Activated effector memory CD4-positive, alpha-beta T cell treated with anti-CD3 and anti-CD28 coated beads, Interleukin-2, amount 50 U/mL, for 16 hours (primary cell): ENCODE results near the gene MCM10.

Source experiments
- DNase-seq: peaks from one replicate; pipeline ENCODE4 v3.0.0-alpha.2; 2020

MCM10 gene

DNA sequence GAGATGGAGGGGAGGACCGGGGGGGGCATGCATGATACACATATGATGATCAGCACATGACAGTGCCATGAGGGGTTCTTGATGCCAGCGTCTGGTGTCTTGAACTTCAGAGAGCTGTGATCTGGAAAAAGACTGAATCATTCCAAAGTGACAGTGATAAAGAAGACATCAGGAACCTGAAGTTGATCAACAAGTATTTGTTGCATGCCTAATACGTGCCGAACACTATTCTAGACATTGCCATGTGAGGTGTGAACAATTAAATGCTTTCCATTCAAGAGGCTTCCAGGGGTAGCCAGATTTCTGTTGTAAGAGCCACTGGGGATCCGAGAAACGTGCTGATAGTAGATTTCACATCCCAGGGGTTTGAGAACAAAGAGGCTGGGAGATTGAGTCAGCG, 6.2 kb downstream of the MCM10 start:
- DNase-seq, result no peak

DNA sequence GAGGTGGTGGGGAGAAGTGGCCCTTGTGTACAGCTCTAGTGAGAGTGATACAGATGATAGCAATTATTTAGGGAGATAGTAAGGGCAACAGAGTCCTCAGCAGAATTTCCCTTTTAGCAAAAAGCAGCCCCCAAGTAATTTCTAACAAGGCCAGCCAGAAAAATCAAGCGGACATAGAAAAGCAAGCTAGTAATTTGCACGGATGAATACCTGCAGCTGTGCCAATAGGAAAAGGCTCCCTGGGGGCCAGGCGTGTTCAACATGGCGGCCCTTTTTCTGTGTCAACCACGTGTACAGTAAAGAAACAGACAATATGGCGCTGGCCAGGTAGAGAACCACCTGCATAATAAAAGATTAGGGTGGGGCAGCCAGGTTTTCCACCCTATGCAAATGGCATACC, 7.4 kb downstream of the MCM10 start:
- no peak for DNase-seq

DNA sequence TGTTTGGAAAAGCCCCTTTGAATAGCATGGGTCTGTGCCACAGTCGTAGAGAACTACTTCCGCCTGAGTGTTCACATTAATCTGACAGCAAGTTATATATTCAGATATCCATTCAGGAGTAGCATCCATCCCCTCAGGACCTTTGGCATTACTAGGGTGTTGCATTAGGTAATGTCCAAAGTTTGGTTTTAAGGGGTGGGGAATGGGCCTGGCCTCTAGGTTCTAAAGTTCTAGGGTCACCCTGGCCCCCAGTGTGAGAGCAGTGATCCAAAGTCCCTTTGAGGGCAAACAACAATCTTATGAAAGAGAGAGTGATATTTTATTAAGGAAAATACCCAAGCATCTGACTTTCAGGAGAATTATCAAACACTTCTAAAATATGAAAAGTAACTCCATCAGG, 12.3 kb downstream of the MCM10 start:
- DNase-seq, result no peak

DNA sequence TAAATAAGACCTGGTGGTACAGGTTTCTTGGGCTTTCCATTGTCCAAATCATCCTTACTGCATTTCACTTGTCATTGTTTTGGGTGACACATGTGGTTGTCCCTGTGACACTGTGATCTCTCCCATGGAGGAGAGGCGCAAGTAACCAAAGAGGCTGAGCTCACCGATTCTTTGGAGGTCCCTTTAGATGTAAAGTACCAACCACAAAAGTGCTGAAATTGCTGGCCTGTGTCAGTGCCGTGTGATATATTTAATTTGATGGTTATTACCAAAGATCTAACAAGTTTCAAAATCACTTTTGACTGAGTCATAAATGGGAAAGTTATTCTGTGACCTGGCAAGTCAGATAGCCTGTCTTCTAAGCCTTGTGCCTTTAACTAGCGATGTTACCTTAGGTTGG, 19.4 kb downstream of the MCM10 start:
- no peak for DNase-seq

DNA sequence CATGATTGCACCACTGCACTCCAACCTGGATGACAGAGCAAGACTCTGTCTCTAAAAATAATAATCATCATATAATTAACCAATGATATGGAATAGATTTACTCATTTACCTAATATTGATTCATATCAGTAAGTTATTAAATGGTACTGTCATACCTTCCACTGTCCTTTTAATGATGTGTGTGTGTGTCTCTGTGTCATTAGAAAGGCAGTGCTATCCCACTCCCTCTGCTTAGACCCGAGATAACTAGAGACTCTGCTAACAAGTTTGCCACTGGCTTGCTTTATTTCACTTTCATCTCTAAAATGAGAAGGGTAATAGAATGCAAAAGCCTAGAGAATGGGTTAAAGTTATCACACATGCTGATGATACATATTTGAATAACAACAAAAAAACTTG, 21.1 kb downstream of the MCM10 start:
- no peak for DNase-seq

DNA sequence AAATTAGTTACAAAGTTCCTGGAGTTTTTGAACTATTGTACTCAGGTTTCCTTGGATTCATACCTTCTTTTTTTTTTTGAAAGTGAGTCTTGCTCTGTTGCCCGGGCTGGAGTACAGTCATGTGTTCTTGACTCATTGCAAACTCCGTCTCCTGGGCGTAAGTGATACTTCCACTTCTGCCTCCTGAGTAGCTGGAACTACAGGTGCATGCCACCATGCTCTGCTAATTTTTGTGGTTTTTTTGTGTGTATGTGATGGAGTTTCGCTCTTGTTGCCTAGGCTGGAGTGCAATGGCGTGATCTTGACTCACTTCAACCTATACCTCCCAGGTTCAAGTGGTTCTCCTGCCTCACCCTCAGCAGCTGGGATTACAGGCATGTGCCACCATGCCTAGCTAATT, 22.3 kb downstream of the MCM10 start:
- DNase-seq, result no peak

DNA sequence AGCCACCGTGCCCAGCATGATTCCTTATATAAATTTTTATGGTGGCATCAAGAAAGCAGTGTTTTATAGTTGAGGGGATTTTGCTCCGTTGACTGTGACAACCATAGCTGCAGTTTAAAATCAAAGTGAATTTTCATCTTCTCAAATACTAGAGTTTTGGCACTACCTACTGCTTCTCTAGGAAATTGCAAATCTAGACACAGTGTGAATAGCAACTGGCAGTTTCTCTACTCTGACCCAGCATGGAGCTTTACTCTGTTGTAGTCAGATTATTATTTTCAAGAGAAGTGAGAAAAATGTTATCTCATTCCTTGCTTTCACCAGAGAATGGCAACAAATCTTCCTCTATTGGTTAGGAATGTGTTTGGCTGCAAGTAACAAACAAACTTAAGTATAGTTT, 22.9 kb downstream of the MCM10 start:
- DNase-seq, result no peak

DNA sequence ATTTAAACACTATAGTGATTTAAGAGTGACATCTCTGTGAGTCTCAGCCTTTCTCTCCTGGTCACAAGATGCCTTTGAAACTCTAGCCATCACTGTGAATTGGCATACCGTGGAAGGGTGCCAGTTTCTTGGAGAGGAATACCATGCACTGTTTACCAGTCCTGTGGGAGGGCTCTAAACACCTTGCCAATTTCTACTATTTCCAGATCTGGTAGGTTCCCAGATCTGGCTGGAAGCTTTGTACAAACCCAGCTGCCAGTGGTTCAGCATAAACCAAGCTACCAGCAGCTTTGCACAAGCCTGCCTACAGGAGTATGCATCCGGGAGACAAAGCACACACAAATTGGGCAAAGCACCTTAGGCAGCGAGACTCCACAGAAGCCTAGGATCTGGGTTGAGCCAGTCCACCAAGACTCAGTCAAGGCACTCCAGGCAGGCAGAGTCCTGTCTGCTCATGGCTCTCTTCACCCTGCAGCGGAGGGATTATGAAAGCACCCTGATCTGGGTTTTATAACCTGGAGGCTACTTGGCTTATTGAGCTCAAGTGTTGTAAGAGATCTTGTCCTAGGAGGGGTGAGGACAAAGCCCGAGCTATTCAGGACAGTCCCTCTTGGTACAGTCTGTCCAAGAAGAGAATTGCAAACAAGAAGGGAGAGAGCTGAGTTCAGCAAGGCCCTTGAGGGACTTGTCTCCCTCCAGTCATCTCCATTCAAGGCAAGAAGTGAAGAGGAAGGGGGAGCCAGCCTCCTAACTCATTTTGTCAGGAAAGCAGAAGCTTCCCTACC, 23.6 kb downstream of the MCM10 start:
- no peak for DNase-seq

DNA sequence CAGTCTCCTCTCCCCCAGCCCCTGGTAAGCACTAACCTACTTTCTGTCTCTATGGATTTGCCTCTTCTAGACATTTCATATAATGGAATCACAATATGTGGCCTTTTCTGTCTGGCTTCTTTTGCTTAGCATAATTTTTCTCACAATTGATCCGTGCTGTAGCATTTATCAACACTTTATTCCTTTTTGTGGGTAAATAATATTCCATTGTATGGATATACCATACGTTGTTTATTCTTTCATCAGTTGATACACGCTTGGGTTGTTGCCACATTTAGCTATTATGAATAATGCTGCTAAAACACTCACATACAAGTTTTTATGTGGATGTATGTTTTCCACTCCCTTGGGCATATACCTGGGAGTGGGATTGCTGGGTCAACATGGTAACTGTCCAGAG, 25.8 kb downstream of the MCM10 start:
- no peak for DNase-seq

DNA sequence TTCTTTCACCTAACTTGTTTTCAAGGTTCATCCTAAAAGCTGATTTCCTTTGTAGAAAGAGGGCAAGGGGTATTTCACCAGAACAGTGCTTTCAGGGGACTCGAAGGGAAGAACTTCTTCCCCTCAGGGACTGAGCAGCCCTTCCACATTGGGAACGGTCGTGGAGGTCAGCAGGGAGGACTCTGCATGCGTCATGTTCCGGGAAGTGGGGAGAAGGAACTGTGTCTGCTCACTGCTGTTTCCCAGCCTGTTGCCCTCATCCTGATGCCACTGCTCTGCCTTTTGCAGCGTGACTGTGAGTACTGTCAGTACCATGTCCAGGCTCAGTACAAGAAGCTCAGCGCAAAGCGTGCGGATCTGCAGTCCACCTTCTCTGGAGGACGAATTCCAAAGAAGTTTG, 27.2 kb downstream of the MCM10 start:
- DNase-seq, result no peak

DNA sequence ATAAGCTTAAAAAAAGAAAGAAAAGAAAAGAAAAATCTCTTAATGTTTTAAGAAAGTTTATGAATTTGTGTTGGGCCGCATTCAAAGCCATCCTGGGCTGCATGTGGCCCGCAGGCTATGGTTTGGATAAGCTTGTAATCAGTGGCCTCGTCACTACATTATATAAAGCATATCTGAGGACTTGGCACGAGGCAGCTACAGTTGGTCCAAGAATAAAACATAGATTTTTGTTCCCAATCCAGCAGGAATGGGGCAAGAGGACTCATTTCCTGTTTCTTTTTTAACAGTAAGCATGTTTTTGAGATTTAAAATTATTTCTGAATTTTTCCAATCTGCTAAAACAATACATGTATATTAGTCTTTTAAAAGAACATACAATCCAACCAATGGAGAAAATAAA, 28.6 kb downstream of the MCM10 start:
- DNase-seq, result no peak

DNA sequence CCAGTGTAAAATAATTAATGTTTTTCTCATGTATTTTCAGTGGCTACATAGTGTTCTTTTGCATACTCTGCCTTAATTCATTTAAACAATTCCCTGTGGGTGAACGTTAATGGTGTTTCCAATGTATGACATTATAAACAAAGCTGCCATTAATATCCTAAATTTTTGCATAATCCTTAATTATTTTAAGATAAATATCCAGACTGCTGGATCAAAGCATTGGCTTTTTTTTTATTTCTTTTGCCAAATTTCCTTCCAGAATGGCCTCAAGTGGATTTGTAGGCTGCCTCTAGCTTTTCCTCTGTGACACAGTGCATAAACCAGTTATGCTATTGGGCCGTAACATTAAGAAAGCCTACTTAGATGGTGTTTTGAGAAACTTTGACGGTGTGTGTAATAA, 29.5 kb downstream of the MCM10 start:
- DNase-seq, result no peak

DNA sequence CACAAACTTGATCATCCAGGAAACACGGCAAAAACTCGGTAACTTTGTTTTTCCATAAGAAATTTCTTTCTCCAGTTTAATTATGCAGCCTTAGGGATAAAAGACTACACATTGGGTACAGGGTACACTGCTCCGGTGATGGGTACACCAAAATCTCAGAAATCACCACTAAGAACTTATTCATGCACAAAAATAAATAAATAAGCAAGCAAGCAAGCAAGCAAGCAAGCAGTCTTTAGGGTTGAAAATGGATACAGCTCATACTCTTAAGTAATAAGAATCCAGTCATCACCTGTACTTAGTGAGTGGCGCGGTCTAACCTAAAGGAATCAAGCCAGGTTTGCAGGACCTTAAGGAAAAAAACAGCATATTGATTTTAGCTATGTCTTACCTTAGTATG, 30.0 kb downstream of the MCM10 start:
- DNase-seq, result no peak

DNA sequence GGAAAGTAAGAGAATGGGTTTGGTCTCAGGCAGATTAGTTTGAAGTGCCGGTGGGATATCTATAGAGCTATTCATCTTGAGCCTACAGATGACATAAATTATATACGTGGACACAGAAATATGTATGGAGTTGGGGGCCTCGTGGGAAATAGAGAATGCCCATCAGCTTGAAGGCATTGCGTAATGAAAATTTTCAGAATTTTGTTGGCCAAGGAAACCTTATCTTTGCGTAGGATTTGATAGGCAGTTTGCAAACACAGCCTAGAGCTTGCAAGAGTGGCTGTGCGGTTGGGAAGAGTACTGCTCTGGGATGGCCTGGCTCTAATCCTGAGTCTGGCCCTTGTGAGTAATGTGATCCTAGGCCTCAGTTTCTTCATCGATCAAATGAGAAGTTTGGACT, 32.3 kb downstream of the MCM10 start:
- DNase-seq, result no peak

DNA sequence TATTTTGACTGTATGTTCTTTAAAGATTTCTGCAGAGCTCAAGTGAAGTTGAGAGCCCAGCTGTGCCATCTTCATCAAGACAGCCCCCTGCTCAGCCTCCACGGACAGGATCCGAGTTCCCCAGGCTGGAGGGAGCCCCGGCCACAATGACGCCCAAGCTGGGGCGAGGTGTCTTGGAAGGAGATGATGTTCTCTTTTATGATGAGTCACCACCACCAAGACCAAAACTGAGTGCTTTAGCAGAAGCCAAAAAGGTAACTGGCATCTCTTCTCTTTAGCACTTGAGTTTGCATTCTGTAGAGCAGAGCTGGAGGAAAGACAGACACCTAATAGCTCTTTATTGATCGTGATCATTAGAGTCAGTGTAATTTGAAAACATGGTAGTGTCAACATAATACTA, 33.7 kb downstream of the MCM10 start:
- no peak for DNase-seq

DNA sequence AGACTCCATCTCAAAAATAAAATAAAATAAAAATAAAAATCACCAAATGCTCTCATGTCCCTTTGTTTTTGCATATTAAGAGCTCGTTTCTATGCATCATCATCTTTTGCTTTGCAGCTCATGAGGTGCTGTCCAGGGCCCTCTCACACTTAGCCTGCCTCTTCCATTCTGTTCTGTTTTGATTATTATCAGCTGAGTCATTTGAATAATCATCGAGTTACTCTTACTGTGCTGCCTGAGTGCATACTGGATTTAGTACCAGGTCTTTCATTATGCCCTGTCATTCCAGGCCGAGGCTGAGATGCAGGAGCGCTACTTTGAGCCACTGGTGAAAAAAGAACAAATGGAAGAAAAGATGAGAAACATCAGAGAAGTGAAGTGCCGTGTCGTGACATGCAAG, 39.8 kb downstream of the MCM10 start:
- DNase-seq, result no peak

DNA sequence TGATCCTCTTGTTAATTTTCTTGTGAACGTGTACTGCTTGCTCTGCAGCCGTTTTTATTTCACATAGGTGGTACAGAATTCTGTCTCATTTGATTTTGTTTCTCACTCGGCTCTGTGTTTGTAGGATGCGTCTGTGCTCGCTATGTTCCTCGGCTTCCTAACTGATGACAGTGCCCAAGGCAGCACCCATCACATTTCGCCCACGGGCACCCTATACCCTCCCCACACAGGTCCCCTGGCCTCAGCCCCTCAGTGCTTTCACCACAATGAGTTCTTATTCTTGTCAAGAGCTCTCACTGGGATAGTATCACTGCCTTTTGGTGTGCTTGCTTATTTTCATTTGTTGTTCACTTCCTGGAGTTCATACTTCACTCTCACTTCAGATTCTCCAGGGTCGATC, 44.7 kb downstream of the MCM10 start:
- no peak for DNase-seq

DNA sequence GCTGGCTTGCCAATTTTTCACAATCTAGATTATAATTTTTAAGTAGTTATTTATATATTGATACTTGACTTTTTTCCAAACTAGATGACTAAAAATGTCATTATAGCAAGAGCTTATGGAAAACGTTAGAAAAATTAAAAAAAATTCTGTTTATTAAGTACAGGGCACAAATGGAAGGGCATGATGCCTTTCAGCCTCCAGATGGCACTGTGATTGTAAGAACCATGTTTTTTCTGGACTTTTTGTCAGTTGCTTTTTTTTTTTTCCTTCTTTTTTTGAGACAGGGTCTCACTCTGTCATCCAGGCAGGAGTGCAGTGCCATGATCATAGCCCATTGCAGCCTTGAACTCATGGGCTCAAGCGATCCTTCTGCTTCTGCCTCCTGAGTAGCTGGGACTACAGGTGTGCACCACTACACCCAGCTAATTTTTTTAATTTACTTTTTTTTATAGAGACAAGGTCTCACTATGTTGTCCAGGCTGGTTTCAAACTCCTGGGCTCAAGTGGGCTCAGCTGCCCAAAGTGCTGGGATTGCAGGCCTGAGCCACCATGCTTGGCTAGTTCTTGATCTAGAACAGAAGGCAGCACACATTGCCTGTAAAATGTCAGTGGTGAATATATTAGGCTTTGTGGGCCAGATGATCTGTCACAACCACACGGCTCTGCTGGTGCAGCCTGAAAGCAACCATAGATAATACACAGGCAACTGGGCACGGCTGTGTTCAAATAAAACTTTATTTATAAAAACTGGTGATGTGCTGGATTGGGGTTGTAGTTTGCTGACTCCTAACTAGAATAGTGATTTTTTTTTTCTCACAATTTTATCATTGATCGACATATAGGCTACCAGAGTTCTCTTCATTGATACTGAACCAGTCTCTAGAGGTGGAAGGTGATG, 45.4 kb downstream of the MCM10 start:
- DNase-seq, result no peak

DNA sequence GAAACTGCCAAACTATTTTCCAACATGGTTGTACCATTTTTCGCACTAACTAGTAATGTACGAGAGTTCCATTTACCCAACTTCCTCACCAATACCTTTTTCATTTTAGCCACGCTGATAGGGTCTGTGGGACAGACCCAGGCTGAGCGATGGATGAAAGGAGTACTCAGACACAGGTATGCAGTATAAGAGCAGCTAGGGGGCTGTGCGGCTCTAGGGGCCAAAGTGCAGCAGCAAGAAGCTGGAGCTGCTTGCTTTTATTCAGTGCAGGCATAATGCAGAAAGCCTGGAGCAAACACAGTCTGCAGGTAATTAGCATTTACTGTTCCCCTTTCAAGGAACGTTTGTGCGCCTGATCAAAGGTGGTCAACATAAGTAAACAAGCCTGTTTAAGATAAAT, 51.8 kb downstream of the MCM10 start:
- DNase-seq, result no peak

DNA sequence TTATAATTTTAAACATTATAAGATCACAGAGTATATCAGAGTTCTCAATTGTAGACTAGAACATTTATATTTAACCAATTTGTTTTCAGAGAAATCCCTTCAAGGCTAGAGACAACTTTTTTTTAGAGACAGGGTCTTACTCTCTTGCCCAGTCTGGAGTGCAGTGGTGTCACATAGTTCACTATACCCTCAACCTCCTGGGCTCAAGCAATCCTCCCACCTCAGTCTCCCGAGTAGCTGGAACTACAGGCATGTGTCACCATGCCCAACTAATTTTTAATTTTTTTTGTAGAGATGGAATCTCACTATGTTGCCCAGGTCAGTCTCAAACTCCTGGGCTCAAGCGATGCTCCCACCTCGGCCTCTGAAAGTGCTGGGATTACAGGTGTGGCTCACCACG, 57.5 kb downstream of the MCM10 start:
- no peak for DNase-seq

DNA sequence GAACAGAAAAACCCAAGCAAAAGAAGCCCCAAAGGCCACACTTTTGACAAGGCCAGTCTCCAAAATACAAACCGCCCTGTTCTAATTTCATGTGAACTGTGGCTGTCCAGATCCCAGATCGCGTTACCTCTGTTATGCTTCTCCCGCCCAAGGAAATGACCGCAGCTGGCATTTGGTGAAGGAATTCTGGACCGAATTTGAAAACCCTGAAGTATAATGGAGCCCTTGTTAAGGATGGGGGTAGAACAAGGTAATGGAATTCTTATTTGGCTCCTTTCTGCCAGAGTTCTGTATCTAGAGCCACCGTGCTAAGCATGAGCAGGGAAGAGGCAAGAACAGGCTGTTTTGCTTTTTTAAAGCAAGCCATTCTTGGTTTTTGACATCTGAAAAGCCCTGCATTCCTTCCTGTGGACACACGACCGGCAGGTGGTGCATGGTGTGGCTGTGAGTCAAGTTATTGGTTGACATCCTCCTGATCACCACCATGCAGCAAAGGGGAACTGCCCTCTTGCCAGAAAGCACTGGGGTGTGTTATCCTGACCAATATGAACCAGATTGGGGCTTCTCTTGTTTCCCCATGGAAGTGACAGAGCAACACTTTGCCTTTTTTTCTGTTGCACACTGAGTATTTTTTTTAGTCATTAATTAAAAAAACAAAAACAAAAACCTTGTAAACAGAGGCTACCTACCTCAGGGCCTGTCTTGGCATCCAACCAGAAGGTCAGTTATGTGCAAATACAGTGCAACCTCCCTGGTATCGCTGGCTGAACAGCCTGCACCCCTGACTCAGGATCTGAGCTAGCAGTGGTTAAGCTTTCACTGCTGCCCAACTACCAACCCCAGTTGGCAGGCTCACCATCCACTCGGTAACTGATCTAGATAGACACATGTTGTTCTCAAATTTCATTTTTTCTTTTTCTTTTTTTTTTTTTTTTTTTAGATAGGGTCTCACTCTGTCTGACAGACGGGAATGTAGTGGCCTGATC, 58.6 kb downstream of the MCM10 start:
- DNase-seq, result no peak

DNA sequence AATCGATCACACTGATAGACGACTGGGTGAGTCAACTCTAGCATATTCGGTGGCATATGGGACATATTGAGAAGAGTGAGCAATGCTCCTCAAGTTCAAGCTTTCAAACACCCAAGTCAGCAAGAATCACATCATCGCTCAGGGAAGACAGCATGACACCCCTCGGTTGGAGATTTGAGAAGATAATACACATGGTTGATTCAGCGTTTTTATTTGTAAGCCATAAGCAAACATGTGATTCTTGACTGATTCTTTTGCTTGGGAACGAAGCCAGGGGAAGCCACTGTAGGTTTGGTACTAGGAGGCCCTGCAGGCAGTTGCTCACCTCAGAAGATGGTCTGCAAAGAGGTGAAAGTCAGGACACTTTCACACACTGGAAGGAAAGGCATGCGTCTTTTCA, 60.2 kb downstream of the MCM10 start:
- DNase-seq, result no peak

DNA sequence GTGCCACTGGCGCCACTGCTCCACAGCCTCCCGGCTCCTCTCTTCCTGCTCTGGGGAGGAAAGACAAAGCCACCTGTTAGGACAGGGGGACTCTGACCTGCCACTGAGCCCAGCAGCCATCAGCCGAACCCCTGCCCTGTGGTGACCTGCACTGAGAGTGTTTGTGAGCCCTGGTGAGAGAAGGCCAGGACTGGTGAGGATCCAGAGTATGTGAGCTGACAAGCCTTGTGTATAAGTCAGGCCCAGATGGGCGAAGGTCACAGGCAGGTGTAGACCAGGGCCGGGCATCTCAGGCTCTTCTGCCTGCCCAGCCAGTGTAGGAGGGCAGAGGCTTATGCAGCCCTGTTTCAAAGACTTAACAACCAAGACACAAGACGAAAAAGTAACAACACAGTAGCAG, 60.8 kb downstream of the MCM10 start:
- DNase-seq, result no peak
